SK-N-SH treated with all-trans-retinoic acid at 6 μM for 48 hours (cell line): Measurements from ENCODE around the gene NOTCH2.

Experiments used
- BACH2 ChIP-seq: fragments of 250-450 bp; sonication (Bioruptor Pico); IDR thresholded peaks from 2 replicates; pipeline ENCODE4 v1.9.0; 2021; ENCODE audit warnings: mild to moderate bottlenecking, borderline replicate concordance
- CSRNP3 ChIP-seq: fragments of 250-450 bp; sonication (Bioruptor Pico); IDR thresholded peaks from 2 replicates; pipeline ENCODE4 v1.5.1; 2021; ENCODE audit warnings: mild to moderate bottlenecking, moderate library complexity
- GLIS3 ChIP-seq: fragments of 250-450 bp; sonication (Bioruptor Pico); IDR thresholded peaks from 2 replicates; pipeline ENCODE4 v1.5.0; 2020; ENCODE audit warnings: mild to moderate bottlenecking, moderate library complexity
- OSR1 ChIP-seq: fragments of 250-450 bp; sonication (Bioruptor Pico); IDR thresholded peaks from 2 replicates; pipeline ENCODE4 v1.8.0; 2022; ENCODE audit warnings: moderate library complexity, mild to moderate bottlenecking, inconsistent platforms
- PATZ1 ChIP-seq: fragments of 250-450 bp; sonication (Bioruptor Pico); IDR thresholded peaks from 2 replicates; pipeline ENCODE4 v1.8.0; 2020; ENCODE audit warnings: mild to moderate bottlenecking, moderate library complexity, borderline replicate concordance
- POU6F1 ChIP-seq: fragments of 250-450 bp; sonication (Bioruptor Pico); IDR thresholded peaks from 2 replicates; pipeline ENCODE4 v1.8.0; 2021; ENCODE audit warnings: low read depth, mild to moderate bottlenecking, moderate library complexity, borderline replicate concordance
- PPARA ChIP-seq: fragments of 250-450 bp; sonication (Bioruptor Pico); IDR thresholded peaks from 2 replicates; pipeline ENCODE4 v1.5.0; 2020; ENCODE audit warnings: mild to moderate bottlenecking, borderline replicate concordance
- RARB ChIP-seq: fragments of 250-450 bp; sonication (Bioruptor Pico); IDR thresholded peaks from 2 replicates; pipeline ENCODE4 v1.8.0; 2021; ENCODE audit warnings: mild to moderate bottlenecking, moderate library complexity
- SNAI2 ChIP-seq: fragments of 250-450 bp; sonication (Bioruptor Pico); IDR thresholded peaks from 2 replicates; pipeline ENCODE4 v1.5.0; 2020; ENCODE audit warnings: mild to moderate bottlenecking, moderate library complexity
- TCF4 ChIP-seq: fragments of 250-450 bp; sonication (Bioruptor Pico); IDR thresholded peaks from 2 replicates; pipeline ENCODE4 v1.8.0; 2021; ENCODE audit warnings: mild to moderate bottlenecking, moderate library complexity, borderline replicate concordance
- TSHZ2 ChIP-seq: fragments of 250-450 bp; sonication (Bioruptor Pico); IDR thresholded peaks from 2 replicates; pipeline ENCODE4 v1.5.0; 2020; ENCODE audit warnings: mild to moderate bottlenecking, moderate library complexity
- ZFP3 ChIP-seq: fragments of 250-450 bp; sonication (Bioruptor Pico); IDR thresholded peaks from 2 replicates; pipeline ENCODE4 v1.5.0; 2020; ENCODE audit warnings: mild to moderate bottlenecking, moderate library complexity
- ZNF8 ChIP-seq: fragments of 450-650 bp; formaldehyde crosslinking; IDR thresholded peaks from 2 replicates; pipeline ENCODE4 v1.5.0; 2020; ENCODE audit warnings: mild to moderate bottlenecking, moderate library complexity

- TF ChIP-seq ZNF8 (CRISPR knock-in tag) (no peak), PPARA (no peak), ZFP3 (CRISPR knock-in tag) (no peak), RARB (CRISPR knock-in tag) (no peak), OSR1 (CRISPR knock-in tag) (no peak), PATZ1 (no peak), TCF4 (CRISPR knock-in tag) (no peak), CSRNP3 (CRISPR knock-in tag) (no peak), TSHZ2 (CRISPR knock-in tag) (no peak), BACH2 (CRISPR knock-in tag) (no peak), GLIS3 (CRISPR knock-in tag) (no peak), POU6F1 (CRISPR knock-in tag) (no peak), SNAI2 (CRISPR knock-in tag) (no peak)
Measured at GRCh38 chr1:119908661-119909060, 160.8 kb downstream of the NOTCH2 start.
